Transverse colon (tissue), 4 donors: ENCODE measurements around the gene LTV1.

Experiments
- CTCF ChIP-seq, 5 experiments: fragments of 200-600 bp in 3 of 5; fragments of 450-650 bp in 2 of 5; sonication (generic) in 3 of 5; IDR thresholded peaks; 1 replicate in 2 of 5; 2 replicates in 3 of 5; pipeline ENCODE4 v1.5.1; 2016 to 2017; ENCODE audit warnings: antibody characterized with exemption in 5 of 5, inconsistent platforms in 3 of 5, mild to moderate bottlenecking in 2 of 5, moderate library complexity in 1 of 5
- EP300 ChIP-seq: sonication (generic); formaldehyde crosslinking; IDR thresholded peaks from one replicate; pipeline ENCODE4 v1.6.1; 2017; ENCODE audit warnings: antibody characterized with exemption, low read depth
- POLR2AphosphoS5 ChIP-seq, 3 donors: sonication (generic); formaldehyde crosslinking; IDR thresholded peaks; one replicate each; pipeline ENCODE4 v1.6.1; 2016; ENCODE audit warnings: antibody characterized with exemption in 3 of 3

GRCh38 chr6:143842461-143842901 lies 657 bp upstream of the LTV1 start:
- no peak for TF ChIP-seq CTCF (IDR thresholded peaks at IDR 0.05)
- no peak for TF ChIP-seq EP300
- TF ChIP-seq POLR2AphosphoS5 (IDR thresholded peaks at IDR 0.05), result no peak
